ENCODE results near the gene SLC12A7.

DNA sequence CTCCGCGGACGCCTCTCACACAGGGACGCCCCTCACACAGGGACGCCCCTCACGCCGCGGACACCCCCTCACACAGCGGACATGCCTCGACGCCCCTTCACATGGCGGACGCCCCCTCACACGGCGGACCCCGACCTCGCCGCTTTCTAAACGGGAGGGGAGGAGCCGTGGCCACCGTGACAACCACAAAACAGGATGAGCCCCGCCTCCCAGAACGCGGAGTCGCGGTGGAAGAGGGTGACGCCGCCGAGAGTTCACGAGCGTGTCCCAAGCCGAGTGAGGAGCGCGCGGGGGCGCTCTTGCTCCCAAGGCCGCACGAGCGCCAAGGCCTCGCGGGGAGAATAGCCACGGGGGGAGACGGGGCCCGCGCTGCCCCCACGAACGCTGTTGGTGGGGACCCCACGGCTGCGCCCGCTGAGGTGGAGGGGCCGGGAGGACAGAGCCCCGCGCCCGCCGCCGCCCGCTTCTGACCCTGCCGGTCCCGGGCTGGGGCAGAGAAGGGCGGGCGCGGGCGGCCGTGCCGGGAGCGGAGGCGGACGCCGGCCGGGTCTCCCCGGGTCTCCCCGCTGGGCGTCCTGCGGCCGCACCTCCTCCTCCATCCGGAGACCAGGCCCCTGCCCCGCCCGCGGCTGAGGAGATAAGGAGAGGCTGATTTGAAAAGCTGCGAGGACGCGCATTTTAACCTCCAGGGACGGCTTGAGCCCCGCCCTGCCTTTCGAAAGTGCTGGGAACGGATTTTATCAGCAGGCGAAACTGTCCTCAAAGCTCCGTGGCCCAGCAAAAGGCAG, 107.2 kb downstream of the SLC12A7 start:
- TF ChIP-seq CTCF (conservative IDR thresholded peaks at IDR 0.05; ENCODE audit: low read length) (peak; percentile 51), EZH2phosphoT487 (IDR thresholded peaks at IDR 0.05; ENCODE audit: borderline replicate concordance, low read depth, low read length) (no peak)
